GM18909 (cell line): Measurements from ENCODE around the gene TPRG1L.

ENCODE experiments used
- ATAC-seq: cut with Tn5 transposase; IDR thresholded peaks from one replicate; pipeline ENCODE4 v1.9.1; 2021; ENCODE audit warnings: mild to moderate bottlenecking; ENCODE audit not compliant: unreplicated experiment, poor library complexity

TPRG1L gene

GRCh38 chr1:3593334-3593733 is 31.5 kb upstream of the TPRG1L start:
- no peak for ATAC-seq

- ATAC-seq = no peak
These were observed 31.1 kb upstream of the TPRG1L start for GRCh38 chr1:3593745-3594144.

- ATAC-seq = no peak
These were observed 30.0 kb upstream of the TPRG1L start for GRCh38 chr1:3594706-3595377.

GRCh38 chr1:3595949-3596348 is 28.9 kb upstream of the TPRG1L start:
- ATAC-seq = no peak

GRCh38 chr1:3596663-3597598 is 27.9 kb upstream of the TPRG1L start:
- ATAC-seq = no peak

- no peak for ATAC-seq
These were observed 27.2 kb upstream of the TPRG1L start for GRCh38 chr1:3597599-3597964.

GRCh38 chr1:3598051-3598491 is 26.7 kb upstream of the TPRG1L start:
- no peak for ATAC-seq

GRCh38 chr1:3598522-3599285 is 26.1 kb upstream of the TPRG1L start:
- ATAC-seq = no peak

GRCh38 chr1:3599286-3599811 is 25.5 kb upstream of the TPRG1L start:
- no peak for ATAC-seq

GRCh38 chr1:3599816-3600215 is 25.0 kb upstream of the TPRG1L start:
- no peak for ATAC-seq

GRCh38 chr1:3600354-3600753 is 24.5 kb upstream of the TPRG1L start:
- no peak for ATAC-seq

GRCh38 chr1:3601743-3602142 is 23.1 kb upstream of the TPRG1L start:
- no peak for ATAC-seq

GRCh38 chr1:3602375-3602774 is 22.4 kb upstream of the TPRG1L start:
- ATAC-seq = no peak

- ATAC-seq = no peak
These were observed 21.7 kb upstream of the TPRG1L start for GRCh38 chr1:3603156-3603555.

GRCh38 chr1:3603571-3604467 is 21.0 kb upstream of the TPRG1L start:
- no peak for ATAC-seq

GRCh38 chr1:3604468-3604974 is 20.3 kb upstream of the TPRG1L start:
- ATAC-seq = no peak

GRCh38 chr1:3604997-3605823 is 19.6 kb upstream of the TPRG1L start:
- ATAC-seq = no peak
